GM12864 (cell line): ENCODE results near the gene DUOX1.

Source experiments
- DNase-seq: peaks from one replicate; pipeline ENCODE4 v3.0.0-alpha.2; 2011; ENCODE audit warnings: low read depth
- H3K4me3 ChIP-seq: 2 replicates; pipeline ENCODE4 v1.5.1; 2011; ENCODE audit warnings: mild to moderate bottlenecking, low read depth, low read length, control low read depth
- CTCF ChIP-seq: IDR thresholded peaks from 2 replicates; pipeline ENCODE4 v1.5.1; 2011; ENCODE audit warnings: low read depth, mild to moderate bottlenecking, moderate library complexity, low read length, control low read depth, inconsistent platforms; ENCODE audit errors: missing control alignments

DUOX1 gene

GRCh38 chr15:45185069-45185779, 55.4 kb downstream of the DUOX1 start:
- no peak for TF ChIP-seq CTCF
- no peak for DNase-seq
- no peak overlapping the region for H3K4me3 ChIP-seq

- TF ChIP-seq CTCF: no peak
- H3K4me3 ChIP-seq: peak overlapping the region; percentile 42
- DNase-seq: no peak
Observed at GRCh38 chr15:45185903-45186770, 56.3 kb downstream of the DUOX1 start.

GRCh38 chr15:45186771-45187577, 57.2 kb downstream of the DUOX1 start:
- no peak for DNase-seq
- H3K4me3 ChIP-seq: peak overlapping the region; percentile 42
- TF ChIP-seq CTCF: no peak

GRCh38 chr15:45187578-45187893, 57.7 kb downstream of the DUOX1 start:
- no peak for TF ChIP-seq CTCF
- H3K4me3 ChIP-seq: peak overlapping the region; percentile 42

GRCh38 chr15:45187894-45188830, 58.4 kb downstream of the DUOX1 start, which contains the start of gene SHF:
TSS of gene SHF (minus strand) at chr15:45187966. CDS start at chr15:45187951, 15 bp downstream.
- TF ChIP-seq CTCF: no peak
- peak; percentile 49 for DNase-seq
- peak within 1 kb of the TSS; percentile 71 for H3K4me3 ChIP-seq

More at GRCh38 chr15:45187578-45187893, 57.7 kb downstream of the DUOX1 start:
- no peak for DNase-seq

GRCh38 chr15:45197512-45197911, 67.7 kb downstream of the DUOX1 start:
- no peak for TF ChIP-seq CTCF
- no peak for DNase-seq
- no peak overlapping the region; the same call in 1 of the 2 replicates for H3K4me3 ChIP-seq
